ENCODE measurements around the gene DDX1.

DNA sequence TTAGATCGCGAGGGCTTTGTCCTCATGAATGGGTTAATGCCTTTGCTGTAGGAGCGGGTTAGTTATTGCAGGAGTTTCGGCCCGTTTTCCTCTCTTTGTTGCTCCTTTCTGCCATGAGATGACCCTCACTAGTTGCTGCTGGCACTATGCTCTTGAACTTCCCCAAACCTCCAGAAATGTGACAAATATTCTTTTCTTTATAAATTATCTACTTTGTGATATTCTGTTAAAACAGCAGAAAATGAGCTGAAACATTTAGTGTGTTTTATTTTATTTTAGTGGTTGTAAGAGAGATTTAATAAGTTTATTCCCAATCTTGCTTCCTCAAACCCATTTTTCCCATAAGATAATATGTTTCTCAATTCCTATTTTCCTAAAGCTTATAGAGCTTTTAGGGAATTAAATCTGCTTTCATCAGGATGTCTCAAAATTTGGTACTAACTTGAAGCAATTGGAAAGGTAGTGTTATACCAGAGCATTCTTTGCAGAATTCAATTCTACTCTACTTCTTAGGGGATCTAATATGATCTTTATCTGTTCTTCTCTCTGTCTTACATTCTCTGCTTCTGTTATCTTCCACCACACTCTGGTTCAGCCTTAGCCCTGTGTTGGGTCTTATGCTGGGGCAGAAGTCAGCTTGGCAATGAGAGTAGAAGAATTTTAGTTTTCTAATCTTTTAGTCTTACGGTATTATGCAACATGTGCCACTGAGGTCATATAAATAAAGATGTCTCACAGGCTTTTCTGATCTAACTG, 23.1 kb downstream of the DDX1 start:
- TF ChIP-seq, protein P1, sequence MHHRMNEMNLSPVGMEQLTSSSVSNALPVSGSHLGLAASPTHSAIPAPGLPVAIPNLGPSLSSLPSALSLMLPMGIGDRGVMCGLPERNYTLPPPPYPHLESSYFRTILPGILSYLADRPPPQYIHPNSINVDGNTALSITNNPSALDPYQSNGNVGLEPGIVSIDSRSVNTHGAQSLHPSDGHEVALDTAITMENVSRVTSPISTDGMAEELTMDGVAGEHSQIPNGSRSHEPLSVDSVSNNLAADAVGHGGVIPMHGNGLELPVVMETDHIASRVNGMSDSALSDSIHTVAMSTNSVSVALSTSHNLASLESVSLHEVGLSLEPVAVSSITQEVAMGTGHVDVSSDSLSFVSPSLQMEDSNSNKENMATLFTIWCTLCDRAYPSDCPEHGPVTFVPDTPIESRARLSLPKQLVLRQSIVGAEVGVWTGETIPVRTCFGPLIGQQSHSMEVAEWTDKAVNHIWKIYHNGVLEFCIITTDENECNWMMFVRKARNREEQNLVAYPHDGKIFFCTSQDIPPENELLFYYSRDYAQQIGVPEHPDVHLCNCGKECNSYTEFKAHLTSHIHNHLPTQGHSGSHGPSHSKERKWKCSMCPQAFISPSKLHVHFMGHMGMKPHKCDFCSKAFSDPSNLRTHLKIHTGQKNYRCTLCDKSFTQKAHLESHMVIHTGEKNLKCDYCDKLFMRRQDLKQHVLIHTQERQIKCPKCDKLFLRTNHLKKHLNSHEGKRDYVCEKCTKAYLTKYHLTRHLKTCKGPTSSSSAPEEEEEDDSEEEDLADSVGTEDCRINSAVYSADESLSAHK (tag by site-specific recombination; IDR thresholded peaks at IDR 0.05) = no peak
- no peak for TF ChIP-seq ZNF837 (tag by site-specific recombination; IDR thresholded peaks at IDR 0.05)
- TF ChIP-seq SETDB1 (IDR thresholded peaks at IDR 0.05; ENCODE audit: insufficient read length, low read length) = no peak
- no peak for TF ChIP-seq ZBTB20 (tag by site-specific recombination; IDR thresholded peaks at IDR 0.05)
- TF ChIP-seq, protein P2, sequence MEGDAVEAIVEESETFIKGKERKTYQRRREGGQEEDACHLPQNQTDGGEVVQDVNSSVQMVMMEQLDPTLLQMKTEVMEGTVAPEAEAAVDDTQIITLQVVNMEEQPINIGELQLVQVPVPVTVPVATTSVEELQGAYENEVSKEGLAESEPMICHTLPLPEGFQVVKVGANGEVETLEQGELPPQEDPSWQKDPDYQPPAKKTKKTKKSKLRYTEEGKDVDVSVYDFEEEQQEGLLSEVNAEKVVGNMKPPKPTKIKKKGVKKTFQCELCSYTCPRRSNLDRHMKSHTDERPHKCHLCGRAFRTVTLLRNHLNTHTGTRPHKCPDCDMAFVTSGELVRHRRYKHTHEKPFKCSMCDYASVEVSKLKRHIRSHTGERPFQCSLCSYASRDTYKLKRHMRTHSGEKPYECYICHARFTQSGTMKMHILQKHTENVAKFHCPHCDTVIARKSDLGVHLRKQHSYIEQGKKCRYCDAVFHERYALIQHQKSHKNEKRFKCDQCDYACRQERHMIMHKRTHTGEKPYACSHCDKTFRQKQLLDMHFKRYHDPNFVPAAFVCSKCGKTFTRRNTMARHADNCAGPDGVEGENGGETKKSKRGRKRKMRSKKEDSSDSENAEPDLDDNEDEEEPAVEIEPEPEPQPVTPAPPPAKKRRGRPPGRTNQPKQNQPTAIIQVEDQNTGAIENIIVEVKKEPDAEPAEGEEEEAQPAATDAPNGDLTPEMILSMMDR (tag by site-specific recombination; IDR thresholded peaks at IDR 0.05) = no peak
- TF ChIP-seq ZNF184 (tag by site-specific recombination; IDR thresholded peaks at IDR 0.05) = no peak
- no peak for TF ChIP-seq REPIN1 (tag by site-specific recombination; IDR thresholded peaks at IDR 0.05; ENCODE audit: low read depth)
- TF ChIP-seq ZNF560 (tag by site-specific recombination; IDR thresholded peaks at IDR 0.05; ENCODE audit: borderline replicate concordance) = no peak
- TF ChIP-seq TRIM28 (IDR thresholded peaks at IDR 0.05; ENCODE audit: borderline replicate concordance, low read length) = no peak
